HG02763 (cell line): ENCODE data around the gene NCOA7.
A peak's percentile ranks its signal among the peaks of the same experiment; 100 is the strongest.
"Not testable (repeated sequence)": the region's sequence is repeated elsewhere in the genome, so short reads cannot be mapped to it uniquely, and the experiment has no call there.

Experiments
- ATAC-seq: cut with Tn5 transposase; IDR thresholded peaks from one replicate; pipeline ENCODE4 v1.9.1; 2021; ENCODE audit warnings: mild to moderate bottlenecking, moderate library complexity; ENCODE audit not compliant: unreplicated experiment

Gene NCOA7

DNA sequence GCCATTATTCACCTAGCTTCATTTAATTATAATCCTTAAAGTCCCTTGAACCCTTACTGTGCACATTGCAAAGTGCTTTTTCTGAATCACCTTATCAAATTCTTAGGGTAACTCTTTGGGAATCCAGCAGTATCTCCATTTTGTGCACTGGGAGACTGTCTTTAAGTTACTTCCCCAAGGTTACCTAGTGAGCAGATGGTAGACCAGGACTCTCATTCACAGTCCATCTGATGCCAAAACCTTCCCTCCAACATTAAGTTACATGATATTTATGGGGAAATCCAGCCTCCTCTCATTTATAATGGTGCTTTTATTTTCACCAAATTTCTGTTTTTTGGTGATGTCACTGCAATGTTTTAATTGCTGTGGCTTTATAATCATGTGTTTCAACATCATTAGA lies 75.7 kb downstream of the NCOA7 start:
- no peak for ATAC-seq

DNA sequence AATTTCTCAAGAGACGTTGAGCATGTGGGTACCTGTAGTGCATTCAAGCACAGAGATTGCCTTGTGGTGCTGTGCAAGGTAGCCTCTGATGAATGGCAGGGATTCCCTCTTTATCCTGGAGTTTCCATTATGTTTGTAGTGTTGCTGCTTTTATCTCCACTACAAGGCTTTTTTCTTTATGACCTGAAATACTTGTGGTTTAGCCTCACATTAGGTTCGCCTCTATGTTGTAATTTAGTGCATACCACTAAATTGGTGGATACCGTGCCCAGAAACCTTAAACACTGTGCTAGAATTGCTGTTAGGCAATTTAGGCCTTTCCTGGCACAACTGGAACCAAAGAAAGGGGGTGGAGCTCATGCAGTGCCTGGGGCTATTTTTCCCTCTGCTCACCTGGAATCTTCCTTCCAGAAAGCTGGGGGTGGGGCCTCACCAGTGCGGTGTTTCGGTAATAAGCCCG lies 76.8 kb downstream of the NCOA7 start:
- no peak for ATAC-seq

DNA sequence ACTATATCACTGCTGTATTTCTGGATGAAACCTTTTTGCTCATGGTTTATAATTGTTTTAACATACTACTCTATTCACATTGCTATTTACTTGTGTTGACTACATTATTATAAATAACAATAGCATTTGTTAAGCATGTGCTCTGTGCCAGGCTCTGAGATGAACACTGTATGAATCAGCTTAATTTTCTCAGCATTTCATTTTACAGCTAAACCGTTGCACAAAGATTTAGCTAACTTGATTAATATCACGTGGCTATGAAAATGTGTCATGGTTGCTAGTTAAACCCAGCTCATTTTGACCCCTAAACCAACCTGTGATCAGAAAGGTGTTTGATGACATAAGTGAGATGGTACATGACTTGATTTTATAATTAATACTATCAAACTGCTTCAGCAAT lies 77.5 kb downstream of the NCOA7 start:
- ATAC-seq = no peak

DNA sequence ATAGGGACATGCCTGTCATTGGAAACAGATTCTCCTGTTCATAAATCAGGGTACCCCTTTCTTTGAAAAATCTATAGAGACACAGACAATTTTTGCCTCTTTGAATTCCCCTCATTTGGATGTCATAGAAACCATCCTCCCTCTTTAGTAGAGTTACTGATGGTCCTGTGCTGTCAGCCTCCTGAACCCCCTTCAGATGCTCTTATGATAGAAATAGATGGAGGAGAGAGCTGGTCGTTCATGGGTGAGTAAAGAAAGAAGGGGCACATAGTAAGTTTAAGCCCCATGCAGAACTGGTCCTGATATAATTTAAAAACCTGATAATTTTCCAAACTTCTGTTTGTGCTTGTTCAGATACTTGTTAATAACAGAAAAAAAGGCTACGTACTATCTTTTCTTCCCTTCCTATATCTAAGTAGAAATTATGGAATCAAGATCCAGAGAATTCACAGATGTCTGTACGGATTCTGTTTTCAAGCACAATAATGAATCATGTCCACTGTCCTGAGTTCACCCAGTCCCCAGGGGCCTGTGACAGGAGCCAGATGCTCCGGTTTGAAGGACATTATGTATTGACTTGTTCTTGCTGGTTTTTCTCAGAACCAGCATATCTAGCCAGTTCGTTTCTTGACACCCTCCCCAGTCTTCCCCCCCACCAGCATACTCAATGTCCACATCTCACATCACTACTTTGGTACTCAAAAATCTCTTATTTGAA lies 78.1 kb downstream of the NCOA7 start:
- ATAC-seq = no peak

DNA sequence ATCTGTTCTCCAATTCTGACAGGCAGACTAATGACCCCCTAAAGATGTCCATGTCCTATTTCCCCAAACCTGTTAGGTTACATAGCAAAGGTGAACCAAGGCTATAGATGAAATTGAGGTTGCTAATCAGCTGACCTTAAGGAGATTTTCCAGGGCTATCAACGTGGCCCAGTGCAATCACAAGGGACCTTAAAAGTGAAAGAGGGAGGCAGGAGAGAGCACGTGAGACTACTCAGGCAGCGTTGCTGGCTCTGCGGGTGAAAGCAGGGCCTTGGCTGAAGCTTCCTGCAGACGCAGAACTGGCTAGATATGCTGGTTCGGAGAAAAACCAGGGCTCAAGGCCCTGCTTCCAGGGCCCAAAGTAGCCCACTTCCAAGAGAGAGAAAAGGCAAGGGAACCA lies 78.7 kb downstream of the NCOA7 start:
- no peak for ATAC-seq

DNA sequence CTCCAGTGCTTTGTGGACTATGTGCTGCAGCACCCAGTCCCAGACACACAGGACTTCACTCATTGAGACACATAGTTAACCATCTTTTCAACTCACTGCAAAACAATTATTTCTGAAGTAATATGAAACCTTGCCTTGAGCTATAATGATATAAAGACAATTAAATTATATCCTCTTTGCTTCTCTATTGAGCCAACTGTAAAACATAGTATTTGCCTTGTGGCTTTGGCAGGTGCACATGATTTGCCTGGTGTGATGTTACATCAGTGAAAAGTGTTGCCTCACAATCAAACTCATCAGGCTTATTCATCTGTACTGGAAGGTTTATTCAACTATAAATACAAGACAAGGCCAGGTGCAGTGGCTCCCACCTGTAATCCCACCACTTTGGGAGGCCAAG lies 80.6 kb downstream of the NCOA7 start:
- no peak for ATAC-seq

DNA sequence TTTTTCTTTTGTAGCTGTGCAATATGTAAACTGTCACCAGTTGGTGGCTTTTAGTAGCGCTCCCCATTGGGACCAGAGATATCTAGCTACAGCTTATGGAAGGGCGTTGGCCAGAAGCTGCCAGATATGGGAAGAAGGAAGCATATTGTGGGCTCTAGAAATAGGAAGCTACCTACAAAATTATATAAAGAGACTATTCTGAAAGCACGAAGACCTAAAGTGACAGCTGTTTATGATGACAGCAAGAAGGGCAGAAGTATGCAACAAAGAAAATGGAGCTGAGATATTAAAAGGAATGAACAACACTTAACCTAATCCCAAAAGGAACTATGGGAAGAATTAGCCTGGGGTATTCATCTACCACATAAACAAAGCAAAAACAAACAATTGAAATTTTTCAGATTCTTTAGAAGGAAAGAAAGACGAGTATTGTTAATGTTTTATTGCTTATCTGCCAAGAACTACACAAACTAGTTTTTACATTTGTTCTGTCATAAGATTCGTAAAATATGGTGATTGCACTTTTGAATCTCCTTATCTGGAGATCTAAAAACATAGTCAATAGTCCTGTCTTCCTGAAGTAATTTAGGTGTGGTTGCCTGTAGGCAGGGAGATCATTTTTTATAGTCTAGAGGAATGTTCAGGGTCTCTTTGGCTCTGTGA lies 81.6 kb downstream of the NCOA7 start:
- no peak for ATAC-seq

DNA sequence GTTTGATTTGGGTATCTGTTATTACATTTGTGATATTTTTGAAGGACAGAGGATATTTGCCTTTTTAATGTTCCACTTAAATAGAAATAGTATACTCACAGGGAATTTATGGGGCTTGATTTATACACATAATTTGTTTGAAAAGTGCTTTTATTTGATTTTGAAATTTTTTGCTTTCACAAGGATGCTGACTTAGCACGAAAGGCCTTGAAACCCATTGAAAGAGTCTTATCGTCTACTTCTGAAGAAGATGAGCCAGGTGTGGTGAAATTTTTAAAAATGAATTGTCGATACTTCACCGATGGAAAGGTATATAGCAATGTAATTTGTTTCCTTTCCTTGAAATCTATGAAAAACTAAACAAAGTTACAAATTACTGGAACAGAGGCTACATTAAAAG lies 91.5 kb downstream of the NCOA7 start:
- no peak for ATAC-seq

DNA sequence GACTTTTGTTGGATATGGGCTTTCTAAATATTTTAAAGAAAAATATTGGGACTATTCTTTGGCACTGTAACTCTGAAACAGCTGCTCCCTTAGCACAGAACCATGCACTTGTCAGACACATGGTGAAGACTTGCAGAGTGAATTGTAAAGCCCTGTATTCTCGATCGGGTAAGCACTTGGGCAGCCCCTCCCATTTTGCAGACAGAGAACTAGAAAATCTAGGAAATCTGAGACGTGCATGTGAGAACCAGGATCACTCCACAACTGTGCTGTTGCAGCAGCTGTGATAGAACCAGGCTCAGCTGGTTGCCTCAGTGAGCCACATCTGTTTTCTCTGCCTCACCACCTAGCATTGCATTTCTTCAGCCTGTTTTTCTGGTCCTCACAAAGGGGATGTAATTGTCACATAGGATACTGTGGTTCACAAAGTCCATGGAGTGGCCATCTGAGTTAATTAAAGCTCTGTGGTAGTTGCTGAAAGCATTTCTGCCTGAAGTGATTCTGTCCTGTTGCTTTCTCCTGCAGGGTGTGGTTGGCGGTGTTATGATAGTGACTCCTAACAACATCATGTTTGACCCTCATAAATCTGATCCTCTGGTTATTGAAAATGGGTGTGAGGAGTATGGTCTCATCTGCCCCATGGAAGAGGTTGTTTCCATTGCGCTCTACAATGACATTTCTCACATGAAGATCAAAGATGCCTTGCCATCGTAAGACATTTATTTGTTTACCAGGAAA lies 94.0 kb downstream of the NCOA7 start:
- no peak for ATAC-seq

DNA sequence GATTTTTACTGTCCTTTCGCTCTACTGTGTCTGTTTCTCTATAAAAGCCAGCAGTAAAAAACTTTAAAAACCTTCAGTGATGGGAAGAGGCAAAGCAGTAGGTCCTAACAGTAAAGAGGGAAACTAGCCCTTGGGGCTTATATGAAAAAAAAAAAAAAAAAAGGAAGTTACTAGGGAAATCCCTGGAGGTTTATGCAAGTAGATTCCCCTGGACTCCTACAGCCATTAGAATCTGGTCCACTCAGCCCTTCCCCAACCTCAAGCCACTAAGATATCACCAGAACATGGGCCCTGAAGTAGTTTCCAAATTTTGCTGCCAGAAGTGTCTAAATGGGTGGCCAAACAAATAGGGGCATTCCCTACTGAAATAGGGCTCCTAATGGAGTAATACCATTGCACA lies 95.3 kb downstream of the NCOA7 start:
- no peak for ATAC-seq

DNA sequence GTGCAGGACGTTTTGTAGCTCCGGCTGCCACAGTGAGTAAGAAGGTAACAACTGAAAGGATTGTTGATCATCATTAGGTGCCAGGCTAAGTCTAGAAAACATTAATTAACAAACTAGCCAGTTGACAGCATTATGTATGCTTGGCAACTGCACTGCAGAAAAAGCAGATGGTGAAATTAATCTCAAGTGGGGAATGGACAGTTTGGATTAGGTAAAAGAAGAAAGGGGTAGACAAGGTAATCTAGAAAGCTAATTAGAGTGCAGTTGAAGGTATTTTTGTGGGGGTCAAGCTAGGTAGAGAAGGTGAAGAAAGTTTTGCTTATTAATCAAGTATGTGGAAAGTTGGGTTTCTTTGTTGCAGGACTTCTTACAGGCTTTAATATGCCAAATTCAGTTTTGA lies 96.2 kb downstream of the NCOA7 start:
- no peak for ATAC-seq

DNA sequence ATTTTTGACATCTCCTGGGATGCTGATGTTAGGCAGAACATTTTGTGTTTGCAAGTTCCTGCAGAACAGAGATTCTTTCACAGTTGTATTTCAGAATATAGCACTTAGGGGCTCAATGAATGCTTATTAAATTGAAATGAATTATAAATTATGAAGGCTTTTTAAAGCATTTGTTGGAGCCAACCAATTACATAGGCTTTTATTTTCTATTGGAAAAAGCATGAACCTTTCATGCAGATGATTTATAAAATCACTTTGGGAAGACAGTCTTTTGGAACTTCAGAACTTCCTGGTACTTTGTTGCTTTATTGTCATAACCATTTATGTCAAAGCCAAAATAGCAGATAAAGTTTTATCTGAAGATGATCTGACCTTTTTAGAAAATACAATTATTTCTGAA lies 96.6 kb downstream of the NCOA7 start:
- ATAC-seq = no peak

DNA sequence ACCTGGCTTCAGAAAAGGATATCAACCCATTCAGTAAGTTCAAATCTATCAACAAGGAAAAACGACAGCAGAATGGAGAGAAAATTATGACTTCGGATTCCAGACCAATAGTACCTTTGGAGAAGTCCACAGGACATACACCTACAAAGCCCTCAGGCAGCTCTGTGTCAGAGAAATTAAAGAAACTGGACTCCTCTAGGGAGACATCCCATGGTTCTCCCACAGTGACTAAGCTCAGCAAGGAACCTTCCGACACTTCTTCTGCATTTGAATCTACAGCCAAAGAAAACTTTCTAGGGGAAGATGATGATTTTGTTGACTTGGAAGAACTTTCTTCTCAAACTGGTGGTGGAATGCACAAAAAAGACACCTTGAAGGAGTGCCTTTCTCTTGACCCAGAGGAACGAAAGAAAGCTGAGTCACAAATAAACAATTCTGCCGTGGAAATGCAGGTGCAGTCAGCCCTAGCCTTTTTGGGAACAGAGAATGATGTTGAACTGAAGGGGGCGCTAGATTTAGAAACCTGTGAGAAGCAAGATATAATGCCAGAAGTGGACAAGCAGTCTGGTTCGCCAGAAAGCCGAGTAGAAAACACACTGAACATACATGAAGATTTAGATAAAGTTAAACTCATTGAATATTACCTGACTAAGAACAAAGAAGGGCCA lies 98.4 kb downstream of the NCOA7 start:
- no peak for ATAC-seq

DNA sequence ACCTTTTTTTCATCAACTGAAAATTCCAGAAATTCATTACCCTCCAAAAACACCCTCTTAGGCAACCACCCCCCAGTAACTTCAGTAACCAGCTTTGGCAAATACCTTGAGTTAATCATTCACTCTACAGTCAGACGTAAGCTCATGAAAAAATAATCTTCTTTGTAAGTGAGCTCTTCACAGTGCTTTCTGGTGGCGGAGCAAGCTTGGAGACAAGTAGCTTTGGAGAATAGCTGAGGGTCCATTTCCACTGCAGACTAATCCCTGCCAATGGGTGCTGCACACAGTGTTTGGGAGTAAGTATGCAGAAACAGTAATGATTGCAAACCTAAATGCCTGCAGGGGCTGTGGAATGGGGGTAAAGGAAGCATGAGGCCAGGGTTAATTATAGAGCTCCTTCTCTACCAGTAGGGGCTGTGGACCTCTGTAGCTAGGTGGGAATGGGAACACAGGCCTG lies 109.0 kb downstream of the NCOA7 start:
- ATAC-seq = no peak

DNA sequence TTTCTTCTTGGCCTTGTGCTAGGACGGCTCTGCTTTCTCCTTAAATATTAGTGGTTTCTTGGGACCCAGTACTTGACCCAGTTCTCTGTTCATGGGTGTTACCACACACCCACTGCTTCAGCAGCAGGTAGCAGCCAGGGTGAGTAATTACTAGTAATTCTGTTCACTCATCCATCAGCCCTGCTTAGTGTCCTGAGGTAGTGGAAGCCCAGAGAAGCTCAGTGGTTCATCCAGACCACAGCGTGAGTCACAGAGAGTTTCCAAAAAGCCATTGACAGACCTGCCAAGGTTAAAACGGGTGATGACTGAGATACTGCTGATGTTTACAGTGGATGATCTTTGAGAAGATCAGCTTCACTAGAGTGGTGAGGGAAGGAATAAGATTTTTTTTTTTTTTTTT lies 114.1 kb downstream of the NCOA7 start:
- ATAC-seq = peak; percentile 81

DNA sequence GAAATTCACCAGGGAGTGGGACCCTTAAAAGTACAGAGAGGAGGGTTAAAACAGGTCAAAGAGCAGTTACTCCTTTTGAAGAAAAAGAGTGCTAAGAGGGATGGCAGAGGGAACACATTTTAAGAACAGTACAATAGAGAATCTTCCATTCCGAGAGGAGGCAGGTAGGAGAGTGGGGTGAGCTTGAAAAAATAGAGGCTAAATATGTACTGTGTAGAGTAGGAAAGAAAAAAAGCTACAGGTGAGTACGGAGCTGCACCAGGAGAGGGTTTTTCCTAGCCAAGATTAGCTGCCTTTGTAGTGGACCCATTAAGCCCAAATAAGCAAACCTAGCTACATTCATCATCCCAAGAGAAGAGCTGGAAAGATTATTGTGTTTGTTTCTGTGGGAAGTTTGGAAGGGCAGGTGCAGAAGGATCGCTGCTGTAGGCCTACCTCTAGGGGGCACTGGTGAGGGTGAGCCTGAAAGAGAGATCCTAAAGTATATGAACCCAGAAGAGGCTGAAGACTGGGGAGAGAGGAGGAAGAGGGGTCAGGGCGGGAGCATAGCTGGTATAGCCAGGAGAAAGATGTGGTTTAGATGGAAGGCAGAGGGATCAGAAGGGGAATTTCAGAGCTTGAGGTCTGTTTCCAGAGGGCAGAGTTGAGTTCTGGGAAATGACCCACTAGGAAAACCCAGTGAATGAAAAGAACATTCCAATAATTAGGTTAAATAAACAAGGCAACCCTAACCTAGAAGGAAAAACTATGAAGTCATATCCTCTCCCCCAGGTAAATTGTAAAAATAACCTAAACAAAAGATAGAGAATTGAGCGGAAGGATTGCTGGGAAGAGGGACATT lies 115.6 kb downstream of the NCOA7 start:
- ATAC-seq = no peak

DNA sequence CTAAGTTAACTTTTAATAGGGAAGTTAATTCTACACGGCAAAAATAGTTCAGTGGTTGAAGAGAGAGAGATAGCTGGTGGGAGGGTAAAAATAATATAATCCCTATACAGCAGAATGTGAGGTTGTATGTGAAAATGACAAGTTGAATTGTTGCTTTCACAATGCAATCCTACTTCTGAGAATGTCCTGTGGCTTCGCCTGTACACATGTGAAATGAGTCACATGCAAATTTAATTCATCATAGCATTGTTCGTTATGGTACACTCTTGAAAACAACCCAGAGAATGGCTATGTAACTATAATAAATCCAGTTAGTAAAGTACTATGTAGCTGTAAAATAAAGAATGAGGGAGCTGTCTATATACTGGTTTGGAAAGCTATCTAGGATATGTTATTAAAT lies 119.8 kb downstream of the NCOA7 start:
- peak; percentile 98 for ATAC-seq

DNA sequence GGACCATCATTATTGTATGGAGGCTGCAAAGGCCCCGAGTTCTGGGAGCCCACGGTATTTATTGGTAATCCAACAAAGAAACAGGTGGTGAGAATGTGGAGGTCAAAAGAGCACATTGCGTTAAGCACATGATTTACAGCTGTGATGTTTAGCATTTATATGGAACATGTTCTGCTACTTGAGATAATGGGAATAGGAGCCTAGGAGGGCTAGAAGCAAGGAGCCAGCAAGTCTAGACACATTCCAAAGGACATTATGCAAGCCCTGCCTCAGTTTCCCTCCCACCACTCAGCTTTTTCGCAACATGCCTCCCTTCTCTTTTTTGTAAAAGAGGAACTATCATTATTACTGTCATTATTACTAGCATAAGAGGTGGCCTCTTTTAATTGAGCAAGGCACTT lies 120.3 kb downstream of the NCOA7 start:
- ATAC-seq = not testable (repeated sequence)

DNA sequence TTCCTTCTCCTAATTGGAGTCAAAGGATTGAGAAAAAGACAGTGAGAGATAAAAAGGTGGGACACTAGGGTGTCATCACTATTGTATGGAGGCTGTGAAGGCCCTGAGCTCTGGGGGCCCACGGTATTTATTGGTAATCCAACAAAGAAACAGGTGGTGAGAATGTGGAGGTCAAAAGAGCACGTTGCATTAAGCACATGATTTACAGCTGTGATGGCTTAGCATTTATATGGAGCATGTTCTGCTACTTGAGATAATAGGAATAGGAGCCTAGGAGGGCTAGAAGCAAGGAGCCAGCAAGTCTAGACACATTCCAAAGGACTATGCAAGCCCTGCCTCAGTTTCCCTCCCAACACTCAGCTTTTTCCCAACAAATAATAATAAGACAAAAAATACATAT lies 121.7 kb downstream of the NCOA7 start:
- not testable (repeated sequence) for ATAC-seq

DNA sequence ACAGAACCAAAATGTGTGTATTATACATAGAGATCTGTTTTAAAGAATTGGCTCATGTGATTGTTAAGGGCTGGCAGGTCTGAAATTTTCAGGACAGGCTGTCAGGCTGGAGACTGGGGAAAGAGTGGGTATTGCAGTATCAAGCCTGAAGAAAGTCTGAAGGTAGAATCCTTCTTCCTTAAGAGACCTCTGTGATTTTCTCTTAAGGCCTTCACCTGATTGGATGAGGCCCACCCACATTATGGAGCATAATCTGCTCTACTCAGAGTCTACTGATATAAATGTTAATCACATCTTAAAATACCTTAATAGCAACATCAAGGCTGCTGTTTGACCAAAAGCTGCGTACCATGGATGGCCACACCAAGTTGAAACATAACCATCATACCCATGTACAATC lies 122.4 kb downstream of the NCOA7 start:
- no peak for ATAC-seq
